ENCODE measurements around the gene KRTAP10-12. TPM values are rescaled to one million over a fixed set of nuclear protein-coding genes. Genes with fewer than 3 reads are reported as not detected.

KRTAP10-12 gene
- total and polyA plus RNA-seq, 2 donors from 2014 or later, result not detected

GRCh38 chr21:44703731-44704635, 7.0 kb downstream of the KRTAP10-12 start:
- intact Hi-C loops (cut with DNase I), result no loop called here
- Histone ChIP-seq H3K9ac (ENCODE audit: low read length in 3 of 3) (no peak overlapping the region), H3K4me3 (ENCODE audit: low read length in 3 of 3) (no peak overlapping the region), H3K27me3 (ENCODE audit: control insufficient read depth, insufficient read depth, low read length) (peaks cover 18% of the 10 kb centered on the region), H3K27ac (ENCODE audit: low read depth in 2 of 2, low read length in 2 of 2) (no peak overlapping the region), H3K4me1 (ENCODE audit: control insufficient read depth in 2 of 3, insufficient read depth in 2 of 3, low read depth in 1 of 3, low read length in 3 of 3) (no peaks in the 10 kb centered on the region), H3K9me3 (ENCODE audit: control insufficient read depth in 2 of 3, insufficient read depth in 1 of 3, low read length in 3 of 3) (no peaks in the 10 kb centered on the region), H3K36me3 (ENCODE audit: control insufficient read depth in 2 of 3, insufficient read depth in 3 of 3, low read length in 3 of 3) (no peaks in the 10 kb centered on the region)
- TF ChIP-seq CTCF (IDR thresholded peaks at IDR 0.05; ENCODE audit: borderline replicate concordance, extremely low read depth, insufficient read depth), result no peak
- FAIRE-seq (no peak), DNase-seq (peak in 1 of 5 donors; percentile 51)

DNA sequence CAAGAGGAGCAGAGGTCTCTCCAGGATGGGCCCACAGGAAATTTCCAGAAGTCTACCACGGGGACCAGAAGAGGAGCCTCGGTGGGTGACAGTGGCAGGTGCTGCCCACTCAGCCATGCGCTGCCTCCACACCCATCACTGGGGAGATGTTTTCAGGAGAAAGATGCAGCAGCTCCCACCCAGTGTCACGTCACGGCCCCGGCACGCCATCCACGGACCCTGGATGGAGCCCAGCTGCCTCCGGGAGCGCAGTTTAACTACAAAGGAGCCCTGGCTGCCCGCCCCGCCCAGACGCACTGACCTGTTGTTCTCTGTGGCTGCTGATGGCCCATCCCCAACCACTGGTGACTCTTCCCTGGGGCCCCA, 7.6 kb downstream of the KRTAP10-12 start:
- intact Hi-C loops (cut with DNase I), result no loop called here
- H3K27ac ChIP-seq (ENCODE audit: low read depth in 2 of 2, low read length in 2 of 2), result no peak overlapping the region
- peaks cover 22% of the 10 kb centered on the region for H3K27me3 ChIP-seq (ENCODE audit: control insufficient read depth, insufficient read depth, low read length)
- FAIRE-seq, result no peak
- no peak overlapping the region for H3K4me3 ChIP-seq (ENCODE audit: low read length in 3 of 3)
- no peaks in the 10 kb centered on the region for H3K9me3 ChIP-seq (ENCODE audit: control insufficient read depth in 2 of 3, insufficient read depth in 1 of 3, low read length in 3 of 3)
- no peak for DNase-seq
- no peak overlapping the region for H3K9ac ChIP-seq (ENCODE audit: low read length in 3 of 3)
- TF ChIP-seq CTCF (IDR thresholded peaks at IDR 0.05; ENCODE audit: borderline replicate concordance, extremely low read depth, insufficient read depth), result no peak
- H3K36me3 ChIP-seq (ENCODE audit: control insufficient read depth in 2 of 3, insufficient read depth in 3 of 3, low read length in 3 of 3), result no peaks in the 10 kb centered on the region
- no peaks in the 10 kb centered on the region for H3K4me1 ChIP-seq (ENCODE audit: control insufficient read depth in 2 of 3, insufficient read depth in 2 of 3, low read depth in 1 of 3, low read length in 3 of 3)

- no peak for TF ChIP-seq CTCF (IDR thresholded peaks at IDR 0.05; ENCODE audit: borderline replicate concordance, extremely low read depth, insufficient read depth)
- no peaks in the 10 kb centered on the region for H3K36me3 ChIP-seq (ENCODE audit: control insufficient read depth in 2 of 3, insufficient read depth in 3 of 3, low read length in 3 of 3)
- no peak overlapping the region for H3K9ac ChIP-seq (ENCODE audit: low read length in 3 of 3)
- intact Hi-C loops (cut with DNase I), result no loop called here
- no peak overlapping the region for H3K27ac ChIP-seq (ENCODE audit: low read depth in 2 of 2, low read length in 2 of 2)
- no peak for FAIRE-seq
- H3K9me3 ChIP-seq (ENCODE audit: control insufficient read depth in 2 of 3, insufficient read depth in 1 of 3, low read length in 3 of 3), result no peaks in the 10 kb centered on the region
- H3K27me3 ChIP-seq (ENCODE audit: control insufficient read depth, insufficient read depth, low read length), result peaks cover 33% of the 10 kb centered on the region
- no peak overlapping the region for H3K4me3 ChIP-seq (ENCODE audit: low read length in 3 of 3)
- H3K4me1 ChIP-seq (ENCODE audit: control insufficient read depth in 2 of 3, insufficient read depth in 2 of 3, low read depth in 1 of 3, low read length in 3 of 3), result no peaks in the 10 kb centered on the region
- peak in 1 of 5 donors; percentile 41 for DNase-seq
These were observed 9.2 kb downstream of the KRTAP10-12 start for GRCh38 chr21:44706026-44706705.

Data from kidney (tissue), 14 donors.